H1 (cell line): ENCODE data around the gene DLEC1. TPM values are rescaled to one million over a fixed set of nuclear protein-coding genes. Genes with fewer than 3 reads are reported as not detected.

Experiments
- EGR1 ChIP-seq: IDR thresholded peaks from 2 replicates; pipeline ENCODE4 v1.6.1; 2011; ENCODE audit warnings: low read depth, low read length, borderline replicate concordance
- HDAC2 ChIP-seq, 2 experiments: fragments of 300-600 bp in 1 of 2; sonication (generic) in 1 of 2; IDR thresholded peaks; 2 replicates each; pipeline ENCODE4 v1.6.1; 2011 to 2012; ENCODE audit warnings: low read depth in 2 of 2, low read length in 2 of 2, mild to moderate bottlenecking in 2 of 2, moderate library complexity in 2 of 2, borderline replicate concordance in 1 of 2, inconsistent platforms in 1 of 2
- SAP30 ChIP-seq: fragments of 300-600 bp; sonication (generic); IDR thresholded peaks from 2 replicates; pipeline ENCODE4 v1.7.1; 2012; ENCODE audit warnings: low read length, moderate library complexity, mild to moderate bottlenecking, inconsistent platforms; ENCODE audit not compliant: insufficient read depth, insufficient replicate concordance
- SIN3A ChIP-seq, 2 experiments: IDR thresholded peaks in 1 of 2; conservative IDR thresholded peaks in 1 of 2; 2 replicates each; pipeline ENCODE4 v1.6.1; 2011 to 2012; ENCODE audit warnings: low read length in 2 of 2, improper control_type of control experiment in 1 of 2, low read depth in 1 of 2, mild to moderate bottlenecking in 1 of 2
- polyA plus RNA-seq, 7 experiments: library from polyadenylated mRNA; depleted of rRNA in 3 of 7; stranded (reverse) in 5 of 7; unstranded in 2 of 7; fragments of >200 nt in 5 of 7; fragments of 200-250 nt in 2 of 7; gene quantifications; 1 replicate in 5 of 7; 2 replicates in 1 of 7; 4 replicates in 1 of 7; pipeline versions ENCODE4 v1.2.1 to v1.2.3, GENCODE V29; 2011 to 2013; ENCODE audit warnings: missing spikeins in 2 of 7, mixed read lengths in 2 of 7
- total RNA-seq: library from RNA; stranded (reverse); fragmentation: NEBNext Ultra II Directional; extraction: Animal tissue kit (Norgen Biotek cat#: 25700); gene quantifications from 2 replicates; pipeline ENCODE4 v1.2.1, GENCODE V29; 2021

DLEC1 gene
- total and polyA plus RNA-seq, 2 of the 8 experiments (the other 6 are each of a cell fraction or from before 2014, with no cell fraction given) = 0.26 to 0.76 TPM

- TF ChIP-seq SIN3A (conservative IDR thresholded peaks at IDR 0.05 in 1 of 2, IDR thresholded peaks at IDR 0.05 in 1 of 2; ENCODE audit: low read depth in 1 of 2, low read length in 2 of 2) = no peak
- TF ChIP-seq HDAC2 (IDR thresholded peaks at IDR 0.05; ENCODE audit: borderline replicate concordance in 1 of 2, low read depth in 2 of 2, low read length in 2 of 2) = no peak
- TF ChIP-seq SAP30 = no peak
- TF ChIP-seq EGR1 = no peak
These were observed 38.0 kb upstream of the DLEC1 start (continued) for GRCh38 chr3:38000965-38001455.
